Airway epithelial cell (primary cell): Measurements from ENCODE around the gene CCDC200. TPM values are rescaled to one million over a fixed set of nuclear protein-coding genes. Genes with fewer than 3 reads are reported as not detected.

Experiments
- total RNA-seq: library from RNA; depleted of rRNA; stranded (reverse); fragments of >200 nt; gene quantifications from 2 replicates; pipeline ENCODE4 v1.2.3, GENCODE V29; 2015

Gene CCDC200
- total RNA-seq, result not detected in 2 replicates

GRCh38 chr17:43228020-43228782 is at the start of gene CCDC200:
CCDC200 (minus strand) TSS chr17:43228623; CDS start chr17:43228554, 69 bp downstream.

GRCh38 chr17:43233877-43234276 is 5.5 kb upstream of the CCDC200 start, which contains the start of gene RNU2-1:
RNU2-1 (minus strand) TSS chr17:43233977.

GRCh38 chr17:43211480-43212402 is 16.7 kb downstream of the CCDC200 start, which contains the start of gene TMEM106A:
TMEM106A (plus strand) TSS chr17:43211875; CDS start chr17:43213042, 1,167 bp downstream.

Other genes with a start within 250 kb of the CCDC200 start
- gene PTGES3L, start 248.5 kb downstream of the CCDC200 start, total RNA-seq, result 0.28 and 0.49 TPM in 2 replicates
- gene RUNDC1, start 248.1 kb downstream of the CCDC200 start, total RNA-seq, result 8.7 and 12.2 TPM in 2 replicates
- gene RPL27, start 230.2 kb downstream of the CCDC200 start, total RNA-seq, result 1,265 and 2,388 TPM in 2 replicates
- 3.0 and 4.9 TPM in 2 replicates for gene IFI35, start 221.8 kb downstream of the CCDC200 start, total RNA-seq
- gene VAT1, start 206.2 kb downstream of the CCDC200 start, total RNA-seq, result 96.8 and 127 TPM in 2 replicates
- under 0.01 and 0.21 TPM in 2 replicates for gene RND2, start 203.4 kb downstream of the CCDC200 start, total RNA-seq
- 17.7 and 20.7 TPM in 2 replicates for gene BRCA1, start 103.3 kb downstream of the CCDC200 start, total RNA-seq
- 35.2 and 49.7 TPM in 2 replicates for gene NBR1, start 57.4 kb downstream of the CCDC200 start, total RNA-seq
- 0.70 and 0.85 TPM in 2 replicates for gene TMEM106A, start 16.7 kb downstream of the CCDC200 start, total RNA-seq
- not detected in 2 replicates for gene RNU2-1, start 5.4 kb upstream of the CCDC200 start, total RNA-seq
- gene ARL4D, start 170.4 kb upstream of the CCDC200 start, total RNA-seq, result 33.8 and 39.8 TPM in 2 replicates